GM12878 (cell line): ENCODE results near the gene RPTN. TPM values are rescaled to one million over a fixed set of nuclear protein-coding genes. Genes with fewer than 3 reads are reported as not detected.

Experiments used
- ATAC-seq: fragments of 200-7000 bp; cut with Tn5 transposase; 3 replicates; pipeline ENCODE4 v1.9.1; 2020; ENCODE audit warnings: mild to moderate bottlenecking, moderate library complexity
- BruUV-seq: library from RNA; stranded (reverse); fragments of 400-500 nt; replicated peaks from 2 replicates; lab custom pipeline; 2021; lab: Mats Ljungman, UMichigan
- CTCF ChIA-PET: fragments of 300-600 bp; sonication (Branson Sonifier 250); formaldehyde crosslinking; extraction: SDS; loops from one replicate; lab custom pipeline; 2021; ENCODE audit warnings: inconsistent platforms; lab: Yijun Ruan, JAX
- POLR2A ChIA-PET: fragments of 350-600 bp; formaldehyde crosslinking; extraction: SDS; loops from one replicate; lab custom pipeline; 2021; ENCODE audit warnings: inconsistent platforms; lab: Charles Lee
- RAD21 ChIA-PET: fragments of 300-600 bp; sonication (Branson Sonifier 250); formaldehyde crosslinking; loops from one replicate; lab custom pipeline; 2023; ENCODE audit warnings: antibody characterized with exemption; ENCODE audit not compliant: unreplicated experiment; lab: Charles Lee
- SMC1A ChIA-PET: fragments of 300-600 bp; sonication (Branson Sonifier 250); formaldehyde crosslinking; loops from one replicate; lab custom pipeline; 2023; ENCODE audit not compliant: unreplicated experiment, uncharacterized antibody; lab: Charles Lee
- DNase-seq: peaks from one replicate; pipeline ENCODE4 v3.0.0-alpha.2; 2011; ENCODE audit warnings: low read depth, low spot score
- FAIRE-seq: peaks from 3 replicates; lab custom pipeline; 2011; peaks lifted over from hg19 to GRCh38; lab: Jason Lieb, UNC
- H2AFZ ChIP-seq: 2 replicates; pipeline ENCODE4 v1.6.0; 2011; ENCODE audit warnings: low read depth, low read length, control low read depth; ENCODE audit not compliant: control insufficient read depth
- H3K27ac ChIP-seq: 2 replicates; pipeline ENCODE4 v1.5.1; 2011; ENCODE audit warnings: control low read depth; ENCODE audit not compliant: control insufficient read depth, insufficient read depth
- H3K27me3 ChIP-seq, 2 experiments: replicated peaks in 1 of 2; 2 replicates each; pipeline versions ENCODE4 v1.6.0 to v1.6.1; 2011; ENCODE audit warnings: low read length in 1 of 2; ENCODE audit not compliant: control insufficient read depth in 2 of 2, insufficient read depth in 2 of 2
- H3K36me3 ChIP-seq, 2 experiments: 2 replicates each; pipeline ENCODE4 v1.5.1; 2011; ENCODE audit warnings: low read length in 1 of 2; ENCODE audit not compliant: control insufficient read depth in 2 of 2, insufficient read depth in 2 of 2
- H3K4me1 ChIP-seq: 2 replicates; pipeline ENCODE4 v1.6.1; 2011; ENCODE audit warnings: mild to moderate bottlenecking, low read length, moderate library complexity, mixed read lengths; ENCODE audit not compliant: control insufficient read depth, insufficient read depth
- H3K4me2 ChIP-seq: 2 replicates; pipeline ENCODE4 v1.6.0; 2011; ENCODE audit warnings: control low read depth; ENCODE audit not compliant: control insufficient read depth, insufficient read depth
- H3K4me3 ChIP-seq: fragments of 200-600 bp; sonication (generic); 2 replicates; pipeline ENCODE4 v1.5.1; 2016
- H3K79me2 ChIP-seq: 2 replicates; pipeline ENCODE4 v1.6.0; 2011; ENCODE audit warnings: low read length; ENCODE audit not compliant: control insufficient read depth, insufficient read depth
- H3K9ac ChIP-seq: 2 replicates; pipeline ENCODE4 v1.8.0; 2011; ENCODE audit warnings: low read length, control low read depth, mixed read lengths; ENCODE audit not compliant: control insufficient read depth, insufficient read depth
- H3K9me3 ChIP-seq: replicated peaks from 3 replicates; pipeline ENCODE4 v1.5.1; 2011; ENCODE audit warnings: mild to moderate bottlenecking, low read length; ENCODE audit not compliant: control insufficient read depth, insufficient read depth
- H4K20me1 ChIP-seq: 2 replicates; pipeline ENCODE4 v1.6.0; 2011; ENCODE audit not compliant: control insufficient read depth, insufficient read depth
- CHD4 ChIP-seq: fragments of 200-600 bp; sonication (generic); IDR thresholded peaks from 2 replicates; pipeline ENCODE4 v1.6.1; 2016; ENCODE audit warnings: mild to moderate bottlenecking
- POLR2AphosphoS5 ChIP-seq: IDR thresholded peaks from 2 replicates; pipeline ENCODE4 v1.6.1; 2011; ENCODE audit warnings: mild to moderate bottlenecking, low read length, inconsistent platforms
- TCF12 ChIP-seq: IDR thresholded peaks from 2 replicates; pipeline ENCODE4 v1.6.1; 2011; ENCODE audit warnings: low read depth, mild to moderate bottlenecking, low read length
- ZNF592 ChIP-seq: fragments of 450-650 bp; IDR thresholded peaks from 2 replicates; pipeline ENCODE4 v1.6.1; 2017; ENCODE audit warnings: mild to moderate bottlenecking, moderate library complexity
- ZSCAN29 ChIP-seq: fragments of 450-650 bp; IDR thresholded peaks from 2 replicates; pipeline ENCODE4 v1.6.1; 2017; ENCODE audit warnings: mild to moderate bottlenecking, moderate library complexity
- WGBS: methylation state at CpG from one replicate; pipeline ENCODE4 v1.1.6; 2016; ENCODE audit warnings: low lambda C conversion rate; ENCODE audit not compliant: insufficient replicate concordance, insufficient coverage; ENCODE audit errors: missing lambda C conversion rate; 5-methylcytosine and 5-hydroxymethylcytosine counted together
- in situ Hi-C: fragments of 300-500 bp; cut with MboI; formaldehyde crosslinking; loops from 9 replicates; pipeline ENCODE4 v1.14.3; 2018; ENCODE audit warnings: mixed read lengths
- intact Hi-C: fragments of 100-400 bp; cut with micrococcal nuclease; formaldehyde crosslinking; loops from one replicate; pipeline ENCODE4 v1.14.2; 2022; ENCODE audit not compliant: unreplicated experiment
- polyA plus RNA-seq, 11 experiments: library from polyadenylated mRNA; depleted of rRNA in 4 of 11; unstranded in 6 of 11; stranded (reverse) in 5 of 11; fragments of >200 nt; fragmentation: Nextera tagmentation in 4 of 11; fragmentation: Illumina TruSeq in 1 of 11; extraction: Ambion mirVana in 4 of 11; extraction: Trizol in 1 of 11; gene quantifications; 1 replicate in 1 of 11; 2 replicates in 10 of 11; pipeline versions ENCODE4 v1.2.1 to v1.2.3, GENCODE V29; 2011 to 2016; ENCODE audit warnings: inconsistent platforms in 2 of 11, missing spikeins in 2 of 11, low read depth in 1 of 11
- total RNA-seq, 4 experiments: library from RNA; depleted of rRNA in 3 of 4; stranded (reverse); fragments of >200 nt in 3 of 4; fragmentation: Illumina TruSeq in 1 of 4; extraction: Trizol in 1 of 4; gene quantifications; 2 replicates each; pipeline versions ENCODE4 v1.2.1 to v1.2.3, GENCODE V29; 2013 to 2021

RPTN gene
- total and polyA plus RNA-seq, 10 of the 15 experiments (the other 5 are each of a cell fraction or from before 2014, with no cell fraction given): not detected

- no peak overlapping the region for H3K27ac ChIP-seq
- FAIRE-seq (no peak), DNase-seq (no peak), ATAC-seq (no peak)
- no peak overlapping the region for H3K4me2 ChIP-seq
- no peaks in the 10 kb centered on the region for H3K36me3 ChIP-seq
- H3K79me2 ChIP-seq: no peaks in the 10 kb centered on the region
- no peak overlapping the region for H2AFZ ChIP-seq
- H3K4me1 ChIP-seq: no peaks in the 10 kb centered on the region
- RAD21 ChIA-PET: no interaction called here
- intact Hi-C loops (no loop called here), in situ Hi-C loops (no loop called here)
- H3K27me3 ChIP-seq: peaks cover 0 to 8% of the 10 kb centered on the region in 2 experiments; a peak in 2 of 4 replicates
- BruUV-seq: no TSS peak
- 93% methylated on average over 1 of the region's 1 CpG for WGBS
- TF ChIP-seq CHD4 (no peak), TCF12 (no peak), POLR2AphosphoS5 (no peak), ZSCAN29 (no peak), ZNF592 (no peak)
- POLR2A ChIA-PET: interaction anchor here (0.9 kb wide), 1 partner anchor 18 kb away, joined by 3 read pairs; no protein-coding TSS in a partner anchor
- CTCF ChIA-PET: interaction anchor here (1.0 to 2.1 kb wide), 2 partner anchors 18 to 66 kb away, joined by 3 to 5 read pairs; no protein-coding TSS in a partner anchor
- H3K4me3 ChIP-seq: no peak overlapping the region
- H3K9me3 ChIP-seq: no peaks in the 10 kb centered on the region
- H4K20me1 ChIP-seq: no peaks in the 10 kb centered on the region
- SMC1A ChIA-PET: no interaction called here
- no peak overlapping the region for H3K9ac ChIP-seq
These were observed 40.1 kb downstream of the RPTN start for GRCh38 chr1:152118915-152119314.
